T-helper 1 cell treated with Interleukin-12 subunit alpha and Interleukin-12 subunit beta and Interleukin-4 antibody, amounts not matched to agents 30 μg/mL and 1 μg/mL, for 36 hours (primary cell): ENCODE measurements around the gene NXPE3.

Source experiments
- H3K27ac Mint-ChIP-seq: one replicate; pipeline ENCODE4 v1.8.0; 2021; ENCODE audit warnings: mild to moderate bottlenecking, mixed read lengths
- H3K27me3 Mint-ChIP-seq: one replicate; pipeline ENCODE4 v1.8.0; 2021; ENCODE audit warnings: low read depth, mixed read lengths
- H3K36me3 Mint-ChIP-seq: one replicate; pipeline ENCODE4 v1.8.0; 2021; ENCODE audit warnings: low read depth, mixed read lengths
- H3K4me1 Mint-ChIP-seq: one replicate; pipeline ENCODE4 v1.8.0; 2021; ENCODE audit warnings: low read depth, mixed read lengths
- H3K4me3 Mint-ChIP-seq: one replicate; pipeline ENCODE4 v1.8.0; 2021; ENCODE audit warnings: mild to moderate bottlenecking, moderate library complexity, mixed read lengths
- H3K9me3 Mint-ChIP-seq: one replicate; pipeline ENCODE4 v1.8.0; 2021; ENCODE audit warnings: mixed read lengths

The NXPE3 gene

GRCh38 chr3:101812895-101813294 lies 33.9 kb downstream of the NXPE3 start:
- Mint-ChIP-seq H3K4me3 (no peak overlapping the region), H3K9me3 (no peaks in the 10 kb centered on the region), H3K4me1 (peaks cover 56% of the 10 kb centered on the region), H3K27ac (no peak overlapping the region), H3K27me3 (no peaks in the 10 kb centered on the region), H3K36me3 (peaks cover 26% of the 10 kb centered on the region)

- Mint-ChIP-seq H3K36me3 (peaks cover 27% of the 10 kb centered on the region), H3K9me3 (no peaks in the 10 kb centered on the region), H3K4me3 (no peak overlapping the region), H3K27me3 (no peaks in the 10 kb centered on the region), H3K4me1 (peaks cover 49% of the 10 kb centered on the region), H3K27ac (no peak overlapping the region)
These were observed 34.9 kb downstream of the NXPE3 start for GRCh38 chr3:101813817-101814440.

- H3K27me3 Mint-ChIP-seq, result no peaks in the 10 kb centered on the region
- peak overlapping the region; percentile 19 for H3K27ac Mint-ChIP-seq
- H3K36me3 Mint-ChIP-seq, result peaks cover 28% of the 10 kb centered on the region
- no peaks in the 10 kb centered on the region for H3K9me3 Mint-ChIP-seq
- peaks cover 46% of the 10 kb centered on the region for H3K4me1 Mint-ChIP-seq
- H3K4me3 Mint-ChIP-seq, result no peak overlapping the region
These were observed 35.8 kb downstream of the NXPE3 start for GRCh38 chr3:101814835-101815234.

- Mint-ChIP-seq H3K4me1 (peaks cover 32% of the 10 kb centered on the region), H3K36me3 (peaks cover 40% of the 10 kb centered on the region), H3K27me3 (no peaks in the 10 kb centered on the region), H3K4me3 (no peak overlapping the region), H3K27ac (no peak overlapping the region), H3K9me3 (no peaks in the 10 kb centered on the region)
These were observed 37.5 kb downstream of the NXPE3 start for GRCh38 chr3:101816215-101817149.

- H3K36me3 Mint-ChIP-seq, result peaks cover 49% of the 10 kb centered on the region
- H3K4me1 Mint-ChIP-seq, result peaks cover 32% of the 10 kb centered on the region
These were observed 39.0 kb downstream of the NXPE3 start for GRCh38 chr3:101817992-101818391.

GRCh38 chr3:101819649-101820206 lies 40.7 kb downstream of the NXPE3 start:
- Mint-ChIP-seq H3K36me3 (peaks cover 46% of the 10 kb centered on the region), H3K4me3 (no peak overlapping the region), H3K27me3 (no peaks in the 10 kb centered on the region), H3K27ac (no peak overlapping the region), H3K4me1 (peaks cover 21% of the 10 kb centered on the region), H3K9me3 (no peaks in the 10 kb centered on the region)

More at GRCh38 chr3:101817992-101818391, 39.0 kb downstream of the NXPE3 start:
- Mint-ChIP-seq H3K27ac (no peak overlapping the region), H3K27me3 (no peaks in the 10 kb centered on the region), H3K4me3 (no peak overlapping the region), H3K9me3 (no peaks in the 10 kb centered on the region)

GRCh38 chr3:101821503-101821902 lies 42.5 kb downstream of the NXPE3 start:
- Mint-ChIP-seq H3K36me3 (peaks cover 40% of the 10 kb centered on the region), H3K4me1 (peaks cover 21% of the 10 kb centered on the region), H3K27me3 (no peaks in the 10 kb centered on the region), H3K27ac (no peak overlapping the region), H3K9me3 (no peaks in the 10 kb centered on the region), H3K4me3 (no peak overlapping the region)

- no peak overlapping the region for H3K27ac Mint-ChIP-seq
- no peaks in the 10 kb centered on the region for H3K27me3 Mint-ChIP-seq
- H3K4me1 Mint-ChIP-seq, result peaks cover 29% of the 10 kb centered on the region
- peaks cover 28% of the 10 kb centered on the region for H3K36me3 Mint-ChIP-seq
- H3K4me3 Mint-ChIP-seq, result no peak overlapping the region
- no peaks in the 10 kb centered on the region for H3K9me3 Mint-ChIP-seq
These were observed 44.5 kb downstream of the NXPE3 start for GRCh38 chr3:101823525-101823924.

GRCh38 chr3:101824702-101825101 lies 45.7 kb downstream of the NXPE3 start:
- Mint-ChIP-seq H3K4me1 (peaks cover 36% of the 10 kb centered on the region), H3K9me3 (no peaks in the 10 kb centered on the region), H3K36me3 (peaks cover 27% of the 10 kb centered on the region), H3K27me3 (no peaks in the 10 kb centered on the region), H3K27ac (no peak overlapping the region), H3K4me3 (no peak overlapping the region)

- Mint-ChIP-seq H3K27ac (peak overlapping the region; percentile 98), H3K27me3 (no peaks in the 10 kb centered on the region), H3K4me1 (peaks cover 44% of the 10 kb centered on the region), H3K36me3 (peaks cover 21% of the 10 kb centered on the region), H3K9me3 (no peaks in the 10 kb centered on the region), H3K4me3 (peak overlapping the region; percentile 81)
These were observed 47.0 kb downstream of the NXPE3 start for GRCh38 chr3:101825904-101826445.

GRCh38 chr3:101827211-101828174 lies 48.5 kb downstream of the NXPE3 start:
- Mint-ChIP-seq H3K36me3 (peaks cover 17% of the 10 kb centered on the region), H3K4me3 (peak overlapping the region; percentile 91), H3K27ac (peak overlapping the region; percentile 95), H3K4me1 (peaks cover 50% of the 10 kb centered on the region), H3K9me3 (no peaks in the 10 kb centered on the region), H3K27me3 (no peaks in the 10 kb centered on the region)

GRCh38 chr3:101828276-101828675 lies 49.3 kb downstream of the NXPE3 start:
- H3K4me3 Mint-ChIP-seq, result peak overlapping the region; percentile 91
- H3K9me3 Mint-ChIP-seq, result no peaks in the 10 kb centered on the region
- H3K4me1 Mint-ChIP-seq, result peaks cover 57% of the 10 kb centered on the region
- H3K36me3 Mint-ChIP-seq, result peaks cover 24% of the 10 kb centered on the region
- H3K27me3 Mint-ChIP-seq, result no peaks in the 10 kb centered on the region
- H3K27ac Mint-ChIP-seq, result peak overlapping the region; percentile 95

GRCh38 chr3:101828691-101829436 lies 49.9 kb downstream of the NXPE3 start:
- Mint-ChIP-seq H3K27me3 (no peaks in the 10 kb centered on the region), H3K4me3 (peak overlapping the region; percentile 91), H3K36me3 (peaks cover 28% of the 10 kb centered on the region), H3K4me1 (peaks cover 63% of the 10 kb centered on the region), H3K9me3 (no peaks in the 10 kb centered on the region), H3K27ac (peak overlapping the region; percentile 95)
